HFF-Myc (cell line): ENCODE results near the gene YARS1.

Experiments
- DNase-seq: peaks from one replicate; pipeline ENCODE4 v3.0.0-alpha.2; 2011; ENCODE audit warnings: low read depth; ENCODE audit errors: extremely low read depth
- H3K4me3 ChIP-seq: replicated peaks from 2 replicates; pipeline ENCODE4 v1.5.1; 2011; ENCODE audit warnings: low read depth, mild to moderate bottlenecking, control low read depth, low read length
- TF ChIP-seq, protein P1 (sequence below): IDR thresholded peaks from 2 replicates; pipeline ENCODE4 v1.5.1; 2012; ENCODE audit warnings: mild to moderate bottlenecking, low read depth, low read length, control low read depth; ENCODE audit errors: missing control alignments

Gene YARS1

DNA sequence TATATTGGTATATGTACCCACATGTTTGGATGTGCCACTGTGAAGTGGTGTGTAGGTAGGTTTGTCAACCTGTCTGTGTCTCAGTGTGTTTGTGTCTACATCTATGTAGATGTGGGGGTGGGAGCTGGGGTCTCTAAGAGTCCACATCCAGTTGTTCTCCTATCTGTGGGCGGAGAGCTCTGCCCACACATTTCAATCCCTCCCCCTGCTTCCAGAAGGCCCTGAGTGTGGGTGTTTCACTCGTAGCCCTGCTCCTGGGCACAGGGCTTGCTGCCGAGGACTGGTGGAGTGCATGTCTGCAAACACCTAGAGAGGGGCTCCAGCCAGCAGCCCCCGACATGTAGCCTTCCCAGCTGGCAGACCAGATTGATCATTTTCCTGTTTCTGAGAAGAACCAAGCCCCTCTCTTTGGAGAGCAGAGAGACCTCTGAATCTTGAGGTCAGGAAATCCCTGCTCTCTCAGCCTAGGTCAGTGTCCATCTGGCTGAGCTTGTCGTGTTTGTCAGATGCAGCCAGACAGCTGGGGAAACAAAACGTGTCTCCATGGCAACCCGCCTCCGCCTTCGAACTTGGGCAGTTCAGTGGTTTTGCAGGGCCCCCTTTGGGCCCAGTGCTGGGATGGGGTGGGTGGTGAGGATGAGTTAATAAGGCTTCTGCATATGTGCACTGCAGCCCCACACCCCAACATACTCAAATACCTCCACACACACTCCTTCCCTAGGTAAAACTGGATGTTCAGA is 83.4 kb downstream of the YARS1 start:
- DNase-seq: no peak
- TF ChIP-seq, protein P1, sequence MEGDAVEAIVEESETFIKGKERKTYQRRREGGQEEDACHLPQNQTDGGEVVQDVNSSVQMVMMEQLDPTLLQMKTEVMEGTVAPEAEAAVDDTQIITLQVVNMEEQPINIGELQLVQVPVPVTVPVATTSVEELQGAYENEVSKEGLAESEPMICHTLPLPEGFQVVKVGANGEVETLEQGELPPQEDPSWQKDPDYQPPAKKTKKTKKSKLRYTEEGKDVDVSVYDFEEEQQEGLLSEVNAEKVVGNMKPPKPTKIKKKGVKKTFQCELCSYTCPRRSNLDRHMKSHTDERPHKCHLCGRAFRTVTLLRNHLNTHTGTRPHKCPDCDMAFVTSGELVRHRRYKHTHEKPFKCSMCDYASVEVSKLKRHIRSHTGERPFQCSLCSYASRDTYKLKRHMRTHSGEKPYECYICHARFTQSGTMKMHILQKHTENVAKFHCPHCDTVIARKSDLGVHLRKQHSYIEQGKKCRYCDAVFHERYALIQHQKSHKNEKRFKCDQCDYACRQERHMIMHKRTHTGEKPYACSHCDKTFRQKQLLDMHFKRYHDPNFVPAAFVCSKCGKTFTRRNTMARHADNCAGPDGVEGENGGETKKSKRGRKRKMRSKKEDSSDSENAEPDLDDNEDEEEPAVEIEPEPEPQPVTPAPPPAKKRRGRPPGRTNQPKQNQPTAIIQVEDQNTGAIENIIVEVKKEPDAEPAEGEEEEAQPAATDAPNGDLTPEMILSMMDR: no peak
- no peak overlapping the region for H3K4me3 ChIP-seq

DNA sequence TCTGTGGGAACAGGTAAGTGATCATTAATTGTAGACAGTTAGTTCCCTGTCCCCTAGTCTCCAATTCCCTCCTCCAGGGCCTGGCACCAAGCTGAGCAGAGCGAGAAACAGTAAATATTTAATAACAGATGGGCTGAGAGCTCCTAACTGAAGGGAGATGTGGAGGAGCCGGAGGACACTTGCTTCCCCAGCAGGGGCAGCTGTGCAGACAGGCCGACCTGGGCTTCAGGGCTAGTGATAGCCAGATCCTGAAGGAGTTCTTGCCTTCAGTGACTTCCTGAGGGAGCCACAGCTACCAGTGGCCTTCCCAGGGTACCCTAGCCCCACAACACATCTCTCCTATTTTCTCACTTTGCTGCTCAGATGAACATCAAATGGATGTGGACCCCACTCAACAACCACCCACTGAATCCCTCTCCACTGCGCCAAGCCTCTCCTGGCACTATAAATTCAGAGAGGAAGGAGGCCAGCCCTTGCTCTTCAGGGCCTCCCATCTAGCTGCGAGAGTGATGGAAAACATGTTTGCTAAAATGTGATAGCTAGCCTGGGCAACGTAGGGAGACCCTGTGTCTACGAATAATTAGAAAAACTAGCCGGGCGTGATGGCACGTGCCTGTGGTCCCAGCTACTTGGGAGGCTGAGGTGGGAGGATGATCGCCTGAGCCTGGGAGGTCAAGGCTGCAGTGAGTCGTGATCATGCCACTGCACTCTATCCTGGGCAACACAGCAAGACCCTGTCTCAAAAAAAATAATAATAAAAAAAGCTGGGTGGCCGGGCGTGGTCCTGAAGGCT is 87.7 kb downstream of the YARS1 start:
- no peak for DNase-seq
- no peak overlapping the region for H3K4me3 ChIP-seq
- TF ChIP-seq, protein P1: no peak

DNA sequence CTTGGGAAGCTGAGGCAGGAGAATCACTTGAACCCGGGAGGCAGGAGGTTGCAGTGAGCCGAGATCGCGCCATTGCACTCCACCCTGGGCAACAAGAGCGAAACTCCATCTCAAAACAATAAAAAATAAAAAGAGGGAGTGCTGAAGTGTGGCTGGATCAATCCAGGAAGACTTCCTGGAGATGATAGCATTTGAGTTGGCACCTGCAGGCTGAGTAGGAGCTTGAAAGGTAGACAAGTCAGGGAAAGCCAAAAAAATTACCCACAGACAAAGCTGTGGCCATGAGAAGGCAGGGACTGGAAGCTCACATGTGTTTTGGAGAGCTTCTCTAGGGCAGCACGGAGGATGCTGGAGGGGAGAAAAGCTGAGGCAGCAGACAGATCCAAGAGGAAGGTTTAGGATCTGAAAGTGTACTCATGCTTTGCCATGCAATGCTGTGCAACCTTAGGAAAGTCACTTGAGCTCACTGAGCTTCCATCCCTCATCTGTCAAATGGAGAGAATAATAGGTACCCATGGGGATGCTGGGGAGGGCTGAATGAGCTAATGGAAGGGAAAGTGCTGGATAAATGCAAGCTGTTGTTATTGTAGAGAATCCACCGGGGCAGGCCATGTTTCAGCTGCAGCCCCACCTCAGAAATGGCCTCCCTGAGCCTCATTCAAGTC is 88.6 kb downstream of the YARS1 start:
- TF ChIP-seq, protein P1: no peak
- no peak overlapping the region for H3K4me3 ChIP-seq
- no peak for DNase-seq

DNA sequence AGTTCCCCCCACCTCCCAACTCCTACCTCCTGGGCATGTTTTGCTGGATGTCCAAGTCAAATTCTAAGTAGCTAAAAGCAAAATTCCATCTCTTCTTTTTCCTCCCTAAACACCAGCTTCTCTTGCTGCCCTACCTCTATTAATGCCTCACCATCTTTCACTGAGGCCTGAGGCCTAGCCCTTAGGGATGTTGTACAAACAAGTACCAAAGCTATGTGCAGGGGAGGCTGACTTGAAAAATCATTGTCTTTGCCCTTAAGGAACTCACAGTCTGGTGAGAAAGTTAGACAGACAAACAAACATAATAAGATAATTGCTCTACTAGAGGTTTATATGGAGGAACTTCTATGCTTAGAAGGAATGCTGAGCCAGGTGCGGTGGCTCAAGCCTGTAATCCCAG is 89.3 kb downstream of the YARS1 start:
- no peak for DNase-seq
- no peak overlapping the region for H3K4me3 ChIP-seq
- TF ChIP-seq, protein P1: no peak

DNA sequence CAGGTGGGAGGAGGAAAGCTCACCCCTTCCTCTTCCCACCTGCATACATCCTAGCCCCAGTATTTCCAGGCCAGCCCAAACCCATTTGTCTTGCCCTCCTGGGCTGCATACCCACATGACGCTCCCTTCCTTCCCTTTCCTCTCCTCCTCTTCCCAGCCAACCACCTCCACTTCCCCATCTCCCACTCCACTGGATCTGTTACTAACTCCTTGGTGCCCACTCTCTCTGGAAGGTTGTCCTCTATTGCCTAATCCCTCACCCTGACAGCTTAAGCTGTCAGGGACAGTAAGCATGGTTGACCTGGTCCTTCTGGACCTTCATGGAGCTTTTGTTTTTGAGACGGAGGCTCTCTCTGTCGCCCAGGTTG is 91.6 kb downstream of the YARS1 start:
- TF ChIP-seq, protein P1: no peak
- H3K4me3 ChIP-seq: no peak overlapping the region

More for the DNA sequence above, 91.6 kb downstream of the YARS1 start:
- DNase-seq: no peak
